Measurements from ENCODE around the gene GLYATL3. TPM values are rescaled to one million over a fixed set of nuclear protein-coding genes. Genes with fewer than 3 reads are reported as not detected.

GLYATL3 gene
- total and polyA plus RNA-seq, 12 donors = not detected

DNA sequence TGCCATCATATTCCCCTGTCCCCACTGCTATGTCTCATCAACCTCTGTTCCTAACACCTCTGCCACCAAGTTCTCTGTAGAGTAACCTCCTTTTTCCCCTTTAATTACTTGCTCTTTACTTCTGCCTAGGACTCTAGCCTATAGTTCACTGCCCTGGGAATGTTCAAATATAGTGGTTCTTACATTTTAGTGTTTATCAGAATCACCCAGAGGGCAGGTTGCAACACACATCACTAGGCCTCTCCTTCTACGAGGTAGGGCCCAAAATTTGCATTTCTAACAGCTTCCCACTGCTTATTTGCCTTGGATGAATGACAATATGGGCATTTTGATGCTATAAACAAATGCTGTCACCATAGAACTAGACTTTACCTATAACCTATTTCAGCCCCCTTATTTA is 27.6 kb downstream of the GLYATL3 start:
- Histone ChIP-seq H3K27me3 (peaks cover 0 to 9% (median 0%) of the 10 kb centered on the region in 7 donors), H3K4me1 (no peaks in the 10 kb centered on the region), H3K27ac (no peak overlapping the region), H3K9me3 (no peaks in the 10 kb centered on the region), H3K36me3 (no peaks in the 10 kb centered on the region), H3K4me3 (no peak overlapping the region)
- DNase-seq = no peak
- WGBS, 2 donors = 64 to 73% methylated on average over 1 of the region's 1 CpG
- TF ChIP-seq, protein P1, sequence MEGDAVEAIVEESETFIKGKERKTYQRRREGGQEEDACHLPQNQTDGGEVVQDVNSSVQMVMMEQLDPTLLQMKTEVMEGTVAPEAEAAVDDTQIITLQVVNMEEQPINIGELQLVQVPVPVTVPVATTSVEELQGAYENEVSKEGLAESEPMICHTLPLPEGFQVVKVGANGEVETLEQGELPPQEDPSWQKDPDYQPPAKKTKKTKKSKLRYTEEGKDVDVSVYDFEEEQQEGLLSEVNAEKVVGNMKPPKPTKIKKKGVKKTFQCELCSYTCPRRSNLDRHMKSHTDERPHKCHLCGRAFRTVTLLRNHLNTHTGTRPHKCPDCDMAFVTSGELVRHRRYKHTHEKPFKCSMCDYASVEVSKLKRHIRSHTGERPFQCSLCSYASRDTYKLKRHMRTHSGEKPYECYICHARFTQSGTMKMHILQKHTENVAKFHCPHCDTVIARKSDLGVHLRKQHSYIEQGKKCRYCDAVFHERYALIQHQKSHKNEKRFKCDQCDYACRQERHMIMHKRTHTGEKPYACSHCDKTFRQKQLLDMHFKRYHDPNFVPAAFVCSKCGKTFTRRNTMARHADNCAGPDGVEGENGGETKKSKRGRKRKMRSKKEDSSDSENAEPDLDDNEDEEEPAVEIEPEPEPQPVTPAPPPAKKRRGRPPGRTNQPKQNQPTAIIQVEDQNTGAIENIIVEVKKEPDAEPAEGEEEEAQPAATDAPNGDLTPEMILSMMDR (IDR thresholded peaks at IDR 0.05) = no peak
- intact Hi-C loops (cut with DNase I) = loop anchor here in 3 of 10 donors (5.0 to 10.0 kb wide), 4 partner anchors 80 to 330 kb away; no protein-coding TSS in a partner anchor
- no peak for ATAC-seq

DNA sequence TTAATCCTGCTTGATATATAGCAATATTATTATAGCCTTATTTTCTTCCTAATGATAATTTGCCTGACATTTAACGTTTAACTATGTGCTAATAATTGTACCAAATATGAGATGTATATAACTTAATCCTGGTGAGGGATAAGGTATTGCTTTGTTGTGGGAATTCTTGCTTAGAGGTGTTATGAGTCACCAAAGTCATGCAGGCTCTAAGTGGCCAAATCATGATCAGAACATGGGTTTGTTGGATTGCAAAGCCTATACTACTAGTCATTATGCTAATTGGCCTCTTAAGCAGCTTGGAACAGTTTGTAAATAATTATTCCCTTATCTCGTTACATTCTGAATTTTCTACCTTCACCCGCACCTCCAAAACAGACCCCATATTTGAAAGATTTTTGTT is 28.8 kb downstream of the GLYATL3 start:
- no peak for DNase-seq
- Histone ChIP-seq H3K27me3 (peaks cover 0 to 10% (median 0%) of the 10 kb centered on the region in 7 donors), H3K4me1 (no peaks in the 10 kb centered on the region), H3K9me3 (no peaks in the 10 kb centered on the region), H3K4me3 (no peak overlapping the region), H3K36me3 (no peaks in the 10 kb centered on the region), H3K27ac (no peak overlapping the region)
- intact Hi-C loops (cut with DNase I) = loop anchor here in 3 of 10 donors (5.0 to 10.0 kb wide), 4 partner anchors 79 to 329 kb away; no protein-coding TSS in a partner anchor
- no peak for ATAC-seq
- WGBS, 2 donors = 57 to 73% methylated on average over 3 of the region's 3 CpGs
- TF ChIP-seq, protein P1 (IDR thresholded peaks at IDR 0.05) = no peak

DNA sequence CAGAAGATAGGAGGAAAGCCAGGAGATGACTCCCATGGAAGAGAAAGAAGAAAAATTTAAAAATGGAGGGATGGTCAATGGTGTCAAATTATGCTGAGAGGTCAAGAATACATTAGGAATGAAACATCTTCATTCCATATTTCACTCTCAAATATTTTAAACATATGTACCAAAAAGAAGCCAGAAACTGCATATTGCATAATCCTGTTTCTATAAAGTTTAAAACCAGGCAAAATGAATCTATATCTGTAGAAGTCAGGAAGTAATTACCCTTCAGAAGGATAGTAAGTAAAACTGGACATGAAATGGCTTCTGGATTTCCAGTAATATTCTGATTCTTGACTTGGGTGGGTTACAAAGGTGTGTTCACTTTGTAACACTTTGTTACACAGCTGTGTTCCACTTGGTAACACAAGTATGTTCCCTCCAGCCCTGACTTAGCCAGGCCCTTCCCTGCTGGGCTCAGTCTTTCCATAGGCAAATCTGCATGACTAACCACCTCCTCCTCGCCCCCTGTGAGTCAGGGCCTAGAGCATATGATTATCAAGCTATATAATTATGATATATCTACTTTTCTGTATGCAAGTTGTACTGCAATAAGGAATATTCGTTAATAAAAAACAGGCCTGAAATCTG is 30.5 kb downstream of the GLYATL3 start:
- H3K4me3 ChIP-seq = no peak overlapping the region
- no peaks in the 10 kb centered on the region for H3K9me3 ChIP-seq
- no peak overlapping the region for H3K27ac ChIP-seq
- no peaks in the 10 kb centered on the region for H3K36me3 ChIP-seq
- 70 to 77% methylated on average over 2 of the region's 2 CpGs for WGBS, 2 donors
- no peaks in the 10 kb centered on the region for H3K4me1 ChIP-seq
- TF ChIP-seq, protein P1 (IDR thresholded peaks at IDR 0.05) = no peak
- peaks cover 0 to 14% (median 0%) of the 10 kb centered on the region in 7 donors for H3K27me3 ChIP-seq
- intact Hi-C loops (cut with DNase I) = loop anchor here in 8 of 10 donors (2.0 to 5.0 kb wide), 4 partner anchors 77 to 322 kb away; no protein-coding TSS in a partner anchor
- DNase-seq = no peak
- no peak for ATAC-seq

DNA sequence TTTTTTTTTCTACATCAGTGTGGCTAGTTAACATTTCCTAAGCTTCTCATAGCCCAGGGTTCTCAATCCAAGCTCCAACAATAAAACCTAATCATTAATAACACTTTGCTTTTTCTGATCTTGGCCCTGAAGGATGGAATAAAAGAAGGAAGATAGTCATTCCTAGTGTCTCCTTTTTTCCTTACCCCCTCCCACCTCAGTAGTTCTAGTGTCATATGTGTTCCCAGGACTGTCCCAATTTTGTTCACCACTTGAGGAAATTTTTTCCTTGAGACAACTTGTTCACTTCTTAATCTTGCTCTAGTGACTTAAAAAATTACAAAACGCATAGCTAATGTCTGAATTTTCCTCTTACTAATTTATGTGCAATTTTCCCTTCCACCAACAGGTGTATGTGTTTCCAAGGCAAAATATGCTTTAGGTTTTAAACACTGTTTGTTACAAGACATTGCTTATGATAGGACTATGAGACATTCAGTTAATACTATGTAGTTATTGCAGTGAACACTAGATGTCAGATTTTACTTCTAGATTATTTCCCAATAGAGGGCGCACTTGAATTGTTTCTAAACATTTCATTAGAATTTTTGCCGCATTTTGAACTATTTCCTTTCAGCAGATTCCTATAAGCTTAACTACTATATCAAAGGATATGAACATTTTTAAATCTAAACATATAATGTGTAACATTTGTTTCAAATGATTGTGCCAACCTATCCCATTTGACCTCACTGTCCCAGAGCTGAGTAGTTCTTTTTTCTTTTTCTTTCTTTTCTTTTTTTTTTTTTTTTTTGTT is 32.2 kb downstream of the GLYATL3 start:
- DNase-seq = no peak
- Histone ChIP-seq H3K4me1 (no peaks in the 10 kb centered on the region), H3K4me3 (peak overlapping the region in 3 of 10 donors; percentile 21 to 27 (median 27)), H3K27ac (no peak overlapping the region), H3K27me3 (peaks cover 0 to 10% (median 0%) of the 10 kb centered on the region in 7 donors), H3K36me3 (no peaks in the 10 kb centered on the region), H3K9me3 (no peaks in the 10 kb centered on the region)
- WGBS, 2 donors = 6 to 17% methylated on average over 3 of the region's 3 CpGs
- intact Hi-C loops (cut with DNase I) = loop anchor here in 9 of 10 donors (1.0 to 5.0 kb wide), 7 partner anchors 75 to 320 kb away; no protein-coding TSS in a partner anchor
- ATAC-seq = peak in 5 of 8 donors; percentile 23 to 67 (median 47)
- TF ChIP-seq, protein P1 (IDR thresholded peaks at IDR 0.05) = peak; percentile 42 to 94 (median 78)
